ENCODE data around the gene TRIM44.
"Not testable (repeated sequence)": the region's sequence is repeated elsewhere in the genome, so short reads cannot be mapped to it uniquely, and the experiment has no call there.

TRIM44 gene

GRCh38 chr11:35748644-35749043, 86.1 kb downstream of the TRIM44 start:
- no peak for DNase-seq (ENCODE audit: low read depth in 2 of 2)
- TF ChIP-seq CTCF (IDR thresholded peaks at IDR 0.05; ENCODE audit: low read depth, low read length) = no peak
- H3K4me3 ChIP-seq (replicated peaks in 1 of 2; ENCODE audit: low read depth in 2 of 2, low read length in 2 of 2) = no peak overlapping the region

- TF ChIP-seq CTCF (IDR thresholded peaks at IDR 0.05; ENCODE audit: low read depth, low read length) = no peak
- no peak overlapping the region for H3K4me3 ChIP-seq (replicated peaks in 1 of 2; ENCODE audit: low read depth in 2 of 2, low read length in 2 of 2)
- DNase-seq (ENCODE audit: low read depth in 2 of 2) = no peak
These were observed 87.7 kb downstream of the TRIM44 start for GRCh38 chr11:35750315-35750714.

- no peak overlapping the region for H3K4me3 ChIP-seq (replicated peaks in 1 of 2; ENCODE audit: low read depth in 2 of 2, low read length in 2 of 2)
- DNase-seq (ENCODE audit: low read depth in 2 of 2) = peak in 1 of 2 donors; percentile 25
- no peak for TF ChIP-seq CTCF (IDR thresholded peaks at IDR 0.05; ENCODE audit: low read depth, low read length)
These were observed 88.5 kb downstream of the TRIM44 start for GRCh38 chr11:35750981-35751663.

- DNase-seq (ENCODE audit: low read depth in 2 of 2) = no peak
- H3K4me3 ChIP-seq (replicated peaks in 1 of 2; ENCODE audit: low read depth in 2 of 2, low read length in 2 of 2) = no peak overlapping the region
- no peak for TF ChIP-seq CTCF (IDR thresholded peaks at IDR 0.05; ENCODE audit: low read depth, low read length)
These were observed 89.1 kb downstream of the TRIM44 start for GRCh38 chr11:35751664-35752061.

GRCh38 chr11:35752115-35752514, 89.5 kb downstream of the TRIM44 start:
- H3K4me3 ChIP-seq (replicated peaks in 1 of 2; ENCODE audit: low read depth in 2 of 2, low read length in 2 of 2) = no peak overlapping the region
- TF ChIP-seq CTCF (IDR thresholded peaks at IDR 0.05; ENCODE audit: low read depth, low read length) = no peak
- peak; percentile 12 to 18 for DNase-seq (ENCODE audit: low read depth in 2 of 2)

- not testable (repeated sequence) for H3K4me3 ChIP-seq (replicated peaks in 1 of 2; ENCODE audit: low read depth in 2 of 2, low read length in 2 of 2); DNase-seq (ENCODE audit: low read depth in 2 of 2)
These were observed 91.0 kb downstream of the TRIM44 start for GRCh38 chr11:35753573-35753972.

GRCh38 chr11:35759951-35760350, 97.4 kb downstream of the TRIM44 start:
- H3K4me3 ChIP-seq (replicated peaks in 1 of 2; ENCODE audit: low read depth in 2 of 2, low read length in 2 of 2); DNase-seq (ENCODE audit: low read depth in 2 of 2): not testable (repeated sequence)

GRCh38 chr11:35761899-35762298, 99.3 kb downstream of the TRIM44 start:
- no peak for DNase-seq (ENCODE audit: low read depth in 2 of 2)
- TF ChIP-seq CTCF (IDR thresholded peaks at IDR 0.05; ENCODE audit: low read depth, low read length) = no peak

More at GRCh38 chr11:35761899-35762298, 99.3 kb downstream of the TRIM44 start:
- H3K4me3 ChIP-seq (replicated peaks in 1 of 2; ENCODE audit: low read depth in 2 of 2, low read length in 2 of 2) = no peak overlapping the region
